ENCODE measurements around the gene DMD.
"Not testable (repeated sequence)": the region's sequence is repeated elsewhere in the genome, so short reads cannot be mapped to it uniquely, and the experiment has no call there.

Gene DMD

GRCh38 chrX:33149580-33149979 lies 61.8 kb downstream of the DMD start:
- DNase-seq = no peak

GRCh38 chrX:33149085-33149484 lies 62.3 kb downstream of the DMD start:
- DNase-seq = no peak

GRCh38 chrX:33142331-33142730 lies 69.0 kb downstream of the DMD start:
- no peak for DNase-seq

- no peak for DNase-seq
Measured at GRCh38 chrX:33138677-33139249, 72.6 kb downstream of the DMD start.

GRCh38 chrX:33134164-33134563 lies 77.2 kb downstream of the DMD start:
- DNase-seq = no peak

GRCh38 chrX:33133320-33133719 lies 78.0 kb downstream of the DMD start:
- no peak for DNase-seq

- no peak for DNase-seq
Measured at GRCh38 chrX:33132569-33132968, 78.8 kb downstream of the DMD start.

GRCh38 chrX:33129607-33130006 lies 81.7 kb downstream of the DMD start:
- DNase-seq = no peak

GRCh38 chrX:33128048-33128805 lies 83.1 kb downstream of the DMD start:
- DNase-seq = no peak

GRCh38 chrX:33126469-33126868 lies 84.9 kb downstream of the DMD start:
- DNase-seq = no peak

GRCh38 chrX:33109858-33110257 lies 101.5 kb downstream of the DMD start:
- DNase-seq = no peak

GRCh38 chrX:33106737-33107136 lies 104.6 kb downstream of the DMD start:
- DNase-seq = no peak

GRCh38 chrX:33095079-33095478 lies 116.3 kb downstream of the DMD start:
- no peak for DNase-seq

- DNase-seq = no peak
Measured at GRCh38 chrX:33087411-33087810, 123.9 kb downstream of the DMD start.

- no peak for DNase-seq
Measured at GRCh38 chrX:33086886-33087285, 124.5 kb downstream of the DMD start.

- DNase-seq = no peak
Measured at GRCh38 chrX:33082371-33082770, 129.0 kb downstream of the DMD start.

- no peak for DNase-seq
Measured at GRCh38 chrX:33078273-33078672, 133.1 kb downstream of the DMD start.

- DNase-seq = not testable (repeated sequence)
Measured at GRCh38 chrX:33073660-33074059, 137.7 kb downstream of the DMD start.

- DNase-seq = no peak
Measured at GRCh38 chrX:33065415-33065814, 145.9 kb downstream of the DMD start.

GRCh38 chrX:33062041-33062440 lies 149.3 kb downstream of the DMD start:
- no peak for DNase-seq

GRCh38 chrX:33053001-33053400 lies 158.3 kb downstream of the DMD start:
- DNase-seq = no peak

- no peak for DNase-seq
Measured at GRCh38 chrX:33045882-33046281, 165.5 kb downstream of the DMD start.

GRCh38 chrX:33045245-33045644 lies 166.1 kb downstream of the DMD start:
- no peak for DNase-seq

- no peak for DNase-seq
Measured at GRCh38 chrX:33041141-33041540, 170.2 kb downstream of the DMD start.

GRCh38 chrX:33032700-33033099 lies 178.6 kb downstream of the DMD start:
- no peak for DNase-seq

Measured in suppressor macrophage (primary cell).